ENCODE measurements around the gene GNG7.
"Not testable (repeated sequence)": the region's sequence is repeated elsewhere in the genome, so short reads cannot be mapped to it uniquely, and the experiment has no call there.

The GNG7 gene

DNA sequence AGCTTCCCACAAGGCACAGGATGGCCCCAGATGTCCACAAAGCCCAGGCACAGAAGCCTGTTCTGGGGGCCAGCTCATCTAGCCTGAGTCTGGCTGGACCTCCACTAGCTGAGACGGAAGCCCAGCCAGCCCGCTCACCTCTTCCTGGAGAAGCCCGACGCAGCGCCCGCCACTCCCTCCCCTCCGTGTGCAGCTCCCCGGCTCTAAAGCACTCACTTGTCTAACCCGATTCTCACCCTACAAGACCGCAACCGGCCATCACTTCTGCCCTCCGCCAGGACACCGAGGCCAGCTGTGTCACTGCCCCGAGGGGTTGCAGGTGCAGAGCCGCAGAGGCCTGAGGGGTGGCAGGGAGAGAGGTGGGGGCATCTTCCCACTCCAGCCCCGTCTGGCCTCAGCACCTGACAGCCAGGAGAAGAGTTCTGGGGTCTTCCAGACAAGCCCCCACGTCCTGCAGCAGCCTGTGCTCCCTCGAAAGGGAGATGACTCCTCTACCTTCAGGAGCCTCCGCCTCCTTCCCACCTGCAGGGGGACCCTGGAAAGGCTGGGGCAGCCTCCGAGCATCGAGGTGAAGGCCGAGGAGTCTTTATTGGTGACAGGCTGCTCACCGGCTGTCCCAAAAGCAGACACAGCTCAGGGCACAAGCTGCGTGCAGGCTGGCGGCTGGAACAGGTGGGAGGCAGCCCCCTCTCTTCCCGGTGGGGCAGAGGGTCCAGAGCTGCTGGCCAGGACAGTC is 24.6 kb upstream of the GNG7 start:
- DNase-seq (ENCODE audit: low spot score): no peak

DNA sequence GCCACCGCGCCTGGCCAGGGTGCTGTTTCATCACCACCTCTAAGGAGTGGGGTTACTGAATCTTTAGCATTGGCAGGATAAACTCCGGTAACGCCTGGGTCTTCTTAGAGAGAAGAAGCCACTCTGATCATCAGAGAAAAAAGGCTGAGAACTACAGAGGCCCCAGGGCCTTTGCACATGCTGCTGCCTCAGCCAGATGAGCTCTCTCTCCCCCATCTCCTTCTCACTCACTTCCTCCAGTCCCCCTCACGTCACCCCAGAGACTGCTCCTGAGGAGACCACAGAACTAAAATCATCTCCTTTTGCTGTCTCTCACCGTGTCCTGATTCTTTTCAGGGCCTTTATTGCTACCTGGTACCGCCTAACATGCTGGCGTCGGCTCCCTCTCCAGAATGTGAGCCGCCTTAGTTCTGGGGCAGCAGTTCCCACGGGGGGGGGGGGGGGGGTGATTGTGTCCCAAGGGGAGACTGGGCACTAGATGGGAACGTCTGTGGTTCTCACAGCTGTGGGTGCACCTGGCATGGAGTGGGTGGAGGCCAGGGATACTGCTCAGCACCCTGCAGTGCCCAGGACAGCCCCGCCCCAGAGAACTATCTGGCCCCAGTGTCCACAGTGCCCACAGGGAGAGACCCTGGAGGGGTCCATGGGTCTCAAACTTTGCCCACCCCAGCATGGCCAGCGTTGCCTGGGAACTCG is 23.8 kb upstream of the GNG7 start:
- DNase-seq (ENCODE audit: low spot score): no peak

DNA sequence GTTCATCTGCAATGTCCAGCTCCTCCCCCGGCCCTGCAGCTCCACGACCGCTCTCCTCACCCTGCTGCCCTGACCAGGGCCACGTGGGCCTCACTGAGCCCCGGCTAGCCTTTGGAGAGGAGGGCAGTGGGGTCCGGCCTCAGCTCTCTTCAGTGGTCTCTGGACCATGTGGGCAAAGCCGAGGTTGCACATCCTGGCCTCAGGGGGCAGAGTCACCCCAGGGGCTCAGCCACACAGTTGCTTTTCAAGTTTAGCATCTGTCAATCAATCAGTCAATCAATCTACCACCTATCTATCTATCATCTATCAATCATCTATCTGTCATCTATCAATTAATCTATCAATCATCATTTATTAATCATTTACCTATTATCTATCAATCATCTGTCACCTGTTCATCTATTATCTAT is 21.7 kb upstream of the GNG7 start:
- no peak for DNase-seq (ENCODE audit: low spot score)

- DNase-seq (ENCODE audit: low spot score): no peak
These were observed 21.3 kb upstream of the GNG7 start for GRCh38 chr19:2723747-2724146.

DNA sequence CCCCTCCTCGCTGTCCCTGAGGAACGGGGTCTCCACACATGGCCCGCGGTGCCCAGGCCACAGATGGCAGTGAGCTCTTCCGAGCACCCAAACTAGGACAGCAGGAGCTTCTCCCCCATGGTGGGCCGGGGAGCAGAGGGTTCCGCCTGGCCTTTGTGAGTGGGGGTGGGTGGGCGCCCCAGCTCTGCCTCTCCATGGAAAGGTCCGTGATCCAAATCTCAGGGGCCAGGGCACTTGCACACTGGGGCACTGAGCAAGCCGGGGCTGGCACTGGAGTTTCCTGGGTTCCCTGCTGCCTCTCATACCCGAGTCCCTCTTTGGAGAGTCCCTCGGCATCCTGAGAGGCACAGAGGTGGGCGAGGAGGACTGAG is 20.8 kb upstream of the GNG7 start:
- no peak for DNase-seq (ENCODE audit: low spot score)

DNA sequence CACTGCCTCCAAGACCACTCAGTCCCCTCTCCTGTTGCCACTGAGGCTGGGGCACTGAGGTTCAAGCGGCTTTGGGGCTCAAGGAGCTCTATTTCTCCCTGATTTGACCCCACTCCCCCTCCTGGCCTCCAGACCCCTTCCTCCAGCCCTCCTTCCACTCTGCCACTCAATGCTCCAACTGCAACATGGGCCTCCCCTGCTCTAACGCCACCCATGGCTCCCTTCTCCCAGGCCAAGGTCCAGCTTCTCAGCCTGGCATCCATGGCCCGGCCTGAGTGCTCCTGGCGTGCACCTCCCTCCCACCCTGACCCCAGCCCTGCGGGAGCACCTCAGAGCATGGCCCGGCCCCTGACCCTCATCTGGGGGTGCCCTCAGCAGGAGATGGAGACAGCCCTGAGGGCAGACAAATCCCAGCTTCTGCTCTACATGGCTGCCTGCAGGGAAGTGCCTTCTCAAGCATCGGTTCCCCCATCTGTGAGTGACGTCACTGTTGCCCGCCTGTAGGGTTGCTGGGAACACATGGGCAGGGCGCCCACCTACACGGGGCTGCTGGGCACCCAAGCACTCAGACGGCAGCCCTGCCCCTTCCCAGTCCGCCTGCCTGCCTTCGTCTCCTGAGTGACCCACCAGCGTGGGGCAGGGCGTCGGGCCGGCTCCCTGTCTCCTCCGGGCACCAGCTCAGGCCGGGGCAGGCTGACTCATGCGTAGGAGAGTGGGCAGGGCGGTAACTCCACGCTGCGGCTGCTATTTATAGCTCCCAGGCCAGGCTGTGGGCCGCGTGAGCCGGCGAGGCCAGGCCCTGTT is 20.2 kb upstream of the GNG7 start:
- no peak for DNase-seq (ENCODE audit: low spot score)

GRCh38 chr19:2721570-2722540 is 19.4 kb upstream of the GNG7 start:
- no peak for DNase-seq (ENCODE audit: low spot score)

GRCh38 chr19:2720777-2721569 is 18.5 kb upstream of the GNG7 start, which contains the start of gene DIRAS1:
Gene DIRAS1 (minus strand): TSS chr19:2721372. CDS start chr19:2717806, 3,566 bp downstream.
- DNase-seq (ENCODE audit: low spot score): no peak

- DNase-seq (ENCODE audit: low spot score): no peak
These were observed 17.7 kb upstream of the GNG7 start for GRCh38 chr19:2719920-2720776.

GRCh38 chr19:2719232-2719735 is 16.8 kb upstream of the GNG7 start:
- no peak for DNase-seq (ENCODE audit: low spot score)

- no peak for DNase-seq (ENCODE audit: low spot score)
These were observed 15.4 kb upstream of the GNG7 start for GRCh38 chr19:2717638-2718541.

GRCh38 chr19:2716722-2717637 is 14.5 kb upstream of the GNG7 start:
- no peak for DNase-seq (ENCODE audit: low spot score)

GRCh38 chr19:2716275-2716650 is 13.8 kb upstream of the GNG7 start:
- DNase-seq (ENCODE audit: low spot score): no peak

DNA sequence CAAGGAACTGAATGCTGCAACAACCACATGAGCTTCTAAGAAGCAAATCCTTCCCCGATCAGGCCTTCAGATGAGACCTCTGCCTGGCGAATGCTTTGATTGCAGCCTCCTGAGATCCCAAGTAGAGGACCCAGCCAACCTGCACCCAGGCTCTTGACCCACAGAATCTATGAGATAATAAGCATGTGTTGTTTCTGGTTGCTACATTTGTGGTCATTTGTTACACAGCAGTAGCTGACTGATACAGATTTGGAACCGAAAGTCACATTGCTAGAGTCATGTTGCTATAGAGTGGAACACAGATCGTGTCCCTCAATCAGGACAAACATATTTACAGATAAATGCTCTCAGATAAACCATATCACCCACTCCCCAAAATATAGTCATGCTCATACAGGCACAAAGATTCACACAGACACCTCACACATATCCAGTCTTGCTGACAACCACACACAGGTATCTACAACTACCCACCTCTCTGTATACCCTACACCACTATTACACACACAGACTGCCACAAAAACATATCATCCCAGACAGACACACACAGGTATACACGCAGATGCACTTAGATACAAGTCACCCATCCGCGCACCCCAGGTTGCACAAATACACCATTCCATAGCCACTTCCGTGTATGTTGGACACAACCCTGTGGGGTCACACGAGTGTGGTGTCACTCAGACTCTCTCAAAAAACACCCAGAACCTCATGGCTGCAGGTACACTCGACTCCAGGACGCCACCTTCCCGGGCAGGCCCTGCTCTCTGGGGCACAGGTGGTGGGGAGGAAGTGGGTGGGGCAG is 13.2 kb upstream of the GNG7 start:
- no peak for DNase-seq (ENCODE audit: low spot score)

DNA sequence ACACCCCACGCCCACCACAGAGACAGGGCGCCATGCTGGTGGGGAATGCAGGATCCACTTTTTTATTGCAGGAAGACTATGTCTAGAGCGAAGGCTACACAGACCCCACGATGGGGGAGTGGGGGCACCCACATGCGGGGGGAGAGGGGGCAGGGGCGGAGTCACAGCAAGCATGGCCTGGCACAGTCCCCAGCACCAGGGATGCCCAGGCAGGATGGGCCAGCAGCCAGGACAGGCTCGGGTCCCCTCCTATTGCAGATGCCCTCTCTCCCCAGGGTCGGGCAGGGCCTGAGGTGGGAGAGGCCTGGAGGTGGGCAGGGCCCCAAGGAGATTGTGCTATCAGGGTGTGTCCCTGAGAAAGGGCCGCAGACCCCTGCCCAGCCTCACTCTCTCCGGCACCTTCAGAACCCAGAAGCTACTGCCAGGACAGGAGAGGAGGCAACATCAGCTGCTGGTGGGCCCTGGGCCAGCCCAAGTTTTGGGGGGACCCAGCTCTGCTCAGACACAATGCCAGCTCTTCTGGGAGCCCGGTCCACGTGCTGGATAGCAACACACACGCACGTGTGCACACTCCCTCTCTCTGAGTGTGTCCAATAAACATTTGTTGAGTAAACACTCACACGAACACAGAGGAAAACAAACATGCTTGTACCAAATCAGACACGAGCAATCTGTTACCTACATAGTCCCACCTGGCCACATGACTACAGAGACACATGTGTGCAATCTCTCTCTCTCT is 12.2 kb upstream of the GNG7 start:
- DNase-seq (ENCODE audit: low spot score): no peak

- not testable (repeated sequence) for DNase-seq (ENCODE audit: low spot score)
These were observed 11.6 kb upstream of the GNG7 start for GRCh38 chr19:2714102-2714501.

Measured in CD4-positive, alpha-beta T cell treated with Interleukin-15 for 4 hours (primary cell).